Skeletal muscle satellite cell (primary cell): ENCODE measurements around the gene PDE6D.

Experiments used
- H3K27me3 ChIP-seq: 2 replicates; pipeline ENCODE4 v1.7.0; 2013; ENCODE audit warnings: low read length; ENCODE audit not compliant: control insufficient read depth, insufficient read depth
- H3K36me3 ChIP-seq: 2 replicates; pipeline ENCODE4 v1.7.0; 2013; ENCODE audit warnings: mild to moderate bottlenecking, control low read depth, low read length; ENCODE audit not compliant: insufficient read depth
- H3K4me1 ChIP-seq: 2 replicates; pipeline ENCODE4 v1.7.0; 2013; ENCODE audit warnings: low read length; ENCODE audit not compliant: control insufficient read depth, insufficient read depth
- H3K4me2 ChIP-seq: 2 replicates; pipeline ENCODE4 v1.7.0; 2013; ENCODE audit warnings: mild to moderate bottlenecking, low read length
- H3K4me3 ChIP-seq: 2 replicates; pipeline ENCODE4 v1.7.0; 2013; ENCODE audit warnings: low read length
- H3K9ac ChIP-seq: 2 replicates; pipeline ENCODE4 v1.7.0; 2013; ENCODE audit warnings: mild to moderate bottlenecking, low read depth, low read length, moderate library complexity
- H3K9me3 ChIP-seq: replicated peaks from 2 replicates; pipeline ENCODE4 v1.7.0; 2013; ENCODE audit warnings: mild to moderate bottlenecking, control low read depth, low read length

The PDE6D gene

GRCh38 chr2:231708773-231709635 is 72.1 kb downstream of the PDE6D start:
- peak overlapping the region; percentile 92 for H3K4me2 ChIP-seq
- no peaks in the 10 kb centered on the region for H3K9me3 ChIP-seq
- peaks cover 25% of the 10 kb centered on the region for H3K36me3 ChIP-seq
- peak overlapping the region; percentile 98 for H3K9ac ChIP-seq
- H3K4me3 ChIP-seq, result peak overlapping the region; percentile 79
- H3K27me3 ChIP-seq, result no peaks in the 10 kb centered on the region
- peaks cover 34% of the 10 kb centered on the region for H3K4me1 ChIP-seq

- H3K4me3 ChIP-seq, result peak within 1 kb of the TSS; percentile 87
- peak within 1 kb of the TSS; percentile 98 for H3K9ac ChIP-seq
- H3K9me3 ChIP-seq, result no peaks in the 10 kb centered on the region
- peaks cover 19% of the 10 kb centered on the region for H3K36me3 ChIP-seq
- H3K4me1 ChIP-seq, result peaks cover 29% of the 10 kb centered on the region
- no peaks in the 10 kb centered on the region for H3K27me3 ChIP-seq
- H3K4me2 ChIP-seq, result peak within 1 kb of the TSS; percentile 94
Measured at GRCh38 chr2:231707927-231708772, 72.9 kb downstream of the PDE6D start, which contains the start of gene PTMA. PTMA (plus strand) TSS chr2:231708525; CDS start chr2:231708707, 182 bp downstream.

- Histone ChIP-seq H3K36me3 (peaks cover 19% of the 10 kb centered on the region), H3K27me3 (no peaks in the 10 kb centered on the region), H3K4me3 (peak overlapping the region; percentile 87), H3K4me1 (peaks cover 29% of the 10 kb centered on the region), H3K4me2 (peak overlapping the region; percentile 94), H3K9me3 (no peaks in the 10 kb centered on the region), H3K9ac (peak overlapping the region; percentile 94)
Measured at GRCh38 chr2:231707625-231707926, 73.5 kb downstream of the PDE6D start.

- Histone ChIP-seq H3K9me3 (no peaks in the 10 kb centered on the region), H3K4me2 (peak overlapping the region; percentile 94), H3K4me3 (peak overlapping the region; percentile 87), H3K27me3 (no peaks in the 10 kb centered on the region), H3K36me3 (peaks cover 13% of the 10 kb centered on the region), H3K9ac (peak overlapping the region; percentile 94), H3K4me1 (peaks cover 23% of the 10 kb centered on the region)
Measured at GRCh38 chr2:231706731-231707624, 74.1 kb downstream of the PDE6D start.

- H3K27me3 ChIP-seq, result no peaks in the 10 kb centered on the region
- H3K36me3 ChIP-seq, result no peaks in the 10 kb centered on the region
- no peak overlapping the region for H3K9ac ChIP-seq
- peaks cover 21% of the 10 kb centered on the region for H3K4me1 ChIP-seq
- H3K9me3 ChIP-seq, result no peaks in the 10 kb centered on the region
- H3K4me3 ChIP-seq, result no peak overlapping the region
- no peak overlapping the region for H3K4me2 ChIP-seq
Measured at GRCh38 chr2:231704017-231704416, 77.1 kb downstream of the PDE6D start.

- H3K4me2 ChIP-seq, result no peak overlapping the region
- H3K27me3 ChIP-seq, result peaks cover 2% of the 10 kb centered on the region
- H3K4me1 ChIP-seq, result peaks cover 18% of the 10 kb centered on the region
- no peaks in the 10 kb centered on the region for H3K9me3 ChIP-seq
- H3K36me3 ChIP-seq, result no peaks in the 10 kb centered on the region
- no peak overlapping the region for H3K9ac ChIP-seq
- H3K4me3 ChIP-seq, result no peak overlapping the region
Measured at GRCh38 chr2:231701456-231702373, 79.4 kb downstream of the PDE6D start.

- peaks cover 20% of the 10 kb centered on the region for H3K4me1 ChIP-seq
- H3K27me3 ChIP-seq, result peaks cover 5% of the 10 kb centered on the region
- no peaks in the 10 kb centered on the region for H3K9me3 ChIP-seq
- H3K9ac ChIP-seq, result no peak overlapping the region
- H3K36me3 ChIP-seq, result no peaks in the 10 kb centered on the region
- no peak overlapping the region for H3K4me2 ChIP-seq
- no peak overlapping the region for H3K4me3 ChIP-seq
Measured at GRCh38 chr2:231699006-231699405, 82.1 kb downstream of the PDE6D start.

- no peaks in the 10 kb centered on the region for H3K9me3 ChIP-seq
- no peak overlapping the region for H3K4me2 ChIP-seq
- no peak overlapping the region for H3K9ac ChIP-seq
- H3K36me3 ChIP-seq, result no peaks in the 10 kb centered on the region
- peaks cover 5% of the 10 kb centered on the region for H3K27me3 ChIP-seq
- H3K4me1 ChIP-seq, result peaks cover 18% of the 10 kb centered on the region
- no peak overlapping the region for H3K4me3 ChIP-seq
Measured at GRCh38 chr2:231696004-231696367, 85.1 kb downstream of the PDE6D start.

- Histone ChIP-seq H3K4me3 (no peak overlapping the region), H3K36me3 (no peaks in the 10 kb centered on the region), H3K4me2 (no peak overlapping the region), H3K4me1 (peaks cover 16% of the 10 kb centered on the region), H3K27me3 (peaks cover 5% of the 10 kb centered on the region), H3K9me3 (no peaks in the 10 kb centered on the region), H3K9ac (no peak overlapping the region)
Measured at GRCh38 chr2:231693956-231694355, 87.1 kb downstream of the PDE6D start.

- no peaks in the 10 kb centered on the region for H3K9me3 ChIP-seq
- no peaks in the 10 kb centered on the region for H3K36me3 ChIP-seq
- H3K9ac ChIP-seq, result no peak overlapping the region
- no peak overlapping the region for H3K4me2 ChIP-seq
- no peak overlapping the region for H3K4me3 ChIP-seq
- peaks cover 15% of the 10 kb centered on the region for H3K4me1 ChIP-seq
- peaks cover 5% of the 10 kb centered on the region for H3K27me3 ChIP-seq
Measured at GRCh38 chr2:231692847-231693246, 88.2 kb downstream of the PDE6D start.
